GM18909 (cell line): ENCODE data around the gene KLRK1.
"Not testable (repeated sequence)": the region's sequence is repeated elsewhere in the genome, so short reads cannot be mapped to it uniquely, and the experiment has no call there.

Experiments used
- ATAC-seq: cut with Tn5 transposase; IDR thresholded peaks from one replicate; pipeline ENCODE4 v1.9.1; 2021; ENCODE audit warnings: mild to moderate bottlenecking; ENCODE audit not compliant: unreplicated experiment, poor library complexity

The KLRK1 gene

DNA sequence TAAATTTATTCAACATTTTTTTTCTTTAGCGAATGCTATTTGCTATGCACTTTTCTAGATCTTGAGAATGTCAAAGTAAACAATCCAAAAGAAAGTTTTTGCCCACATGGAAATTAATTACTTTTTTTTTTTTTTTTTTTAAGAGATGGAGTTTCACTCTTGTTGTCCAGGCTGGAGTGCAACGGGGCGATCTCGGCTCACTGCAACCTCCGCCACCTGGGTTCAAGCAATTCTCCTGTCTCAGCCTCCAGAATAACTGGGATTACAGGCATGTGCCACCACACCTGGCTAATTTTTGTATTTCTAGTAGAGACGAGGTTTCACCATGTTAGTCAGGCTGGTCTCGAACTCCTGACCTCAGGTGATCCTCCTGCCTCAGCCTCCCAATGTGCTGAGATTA, 1.1 kb upstream of the KLRK1 start:
- ATAC-seq = not testable (repeated sequence)

DNA sequence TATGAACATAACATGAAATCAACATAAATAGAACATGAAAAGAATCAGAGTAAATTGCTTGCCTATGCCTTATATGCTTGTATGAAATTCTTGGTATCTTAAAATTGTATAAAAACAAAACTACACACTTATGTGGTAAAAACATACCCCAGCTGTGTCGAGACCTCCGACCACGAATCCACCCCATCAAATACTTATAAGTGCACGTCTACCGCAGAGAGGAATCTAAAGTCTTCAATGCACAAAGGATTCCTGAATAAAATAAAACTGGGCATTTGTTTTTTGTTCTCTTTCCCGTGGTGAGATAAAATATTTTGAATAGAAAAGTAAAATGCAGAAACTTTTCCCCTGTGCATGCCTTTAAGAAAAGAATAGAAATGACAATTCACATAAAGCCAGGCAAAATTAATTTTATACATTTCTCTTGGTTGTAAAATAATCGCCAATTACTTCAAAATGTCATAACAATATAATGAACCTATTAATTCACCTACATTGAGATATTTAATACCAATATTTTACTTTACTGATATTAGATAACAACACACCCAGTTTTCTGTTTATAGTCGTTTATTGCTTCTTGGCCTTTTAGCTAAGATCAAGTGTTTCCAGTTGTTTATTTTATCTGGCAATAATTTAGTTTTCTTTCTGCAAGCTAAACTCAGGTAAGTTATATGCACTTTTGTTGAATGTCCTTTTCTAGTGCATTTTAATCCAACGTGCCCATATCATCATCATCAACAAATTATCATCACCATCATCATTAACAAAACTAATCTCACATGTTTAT, 1.0 kb downstream of the KLRK1 start:
- no peak for ATAC-seq

DNA sequence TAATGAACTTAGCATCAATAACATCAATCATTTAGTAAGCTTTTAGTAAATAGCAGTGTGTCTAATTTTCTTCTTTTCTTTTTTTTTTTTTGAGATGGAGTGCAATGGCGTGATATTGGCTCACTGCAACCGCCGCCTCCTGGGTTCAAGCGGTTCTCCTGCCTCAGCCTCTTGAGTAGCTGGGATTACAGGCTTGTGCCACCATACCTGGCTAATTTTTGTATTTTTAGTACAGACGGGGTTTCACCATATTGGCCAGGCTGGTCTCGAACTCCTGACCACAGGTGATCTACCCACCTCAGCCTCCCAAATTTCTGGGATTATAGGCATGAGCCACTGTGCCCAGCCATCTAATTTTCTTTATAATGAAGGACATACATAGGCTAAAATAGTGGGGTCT, 2.3 kb downstream of the KLRK1 start:
- not testable (repeated sequence) for ATAC-seq

DNA sequence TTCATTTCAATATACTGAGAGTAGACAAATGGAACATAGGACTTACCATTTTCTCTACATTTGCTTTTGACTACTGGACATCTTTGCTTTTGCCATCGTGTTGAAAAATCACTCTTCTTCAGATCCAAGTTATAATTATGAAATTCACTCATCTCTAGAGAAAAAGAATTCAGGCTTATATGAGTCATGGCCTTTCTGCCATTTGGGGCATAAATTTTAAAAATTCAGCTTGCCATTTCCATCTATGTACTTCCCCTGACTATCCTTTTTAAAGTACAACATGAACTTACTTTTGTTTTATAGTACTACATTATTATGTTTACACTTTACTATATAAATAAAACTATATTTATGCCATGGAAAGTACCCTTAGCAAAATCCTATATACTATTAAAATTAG, 3.0 kb downstream of the KLRK1 start:
- ATAC-seq = no peak

DNA sequence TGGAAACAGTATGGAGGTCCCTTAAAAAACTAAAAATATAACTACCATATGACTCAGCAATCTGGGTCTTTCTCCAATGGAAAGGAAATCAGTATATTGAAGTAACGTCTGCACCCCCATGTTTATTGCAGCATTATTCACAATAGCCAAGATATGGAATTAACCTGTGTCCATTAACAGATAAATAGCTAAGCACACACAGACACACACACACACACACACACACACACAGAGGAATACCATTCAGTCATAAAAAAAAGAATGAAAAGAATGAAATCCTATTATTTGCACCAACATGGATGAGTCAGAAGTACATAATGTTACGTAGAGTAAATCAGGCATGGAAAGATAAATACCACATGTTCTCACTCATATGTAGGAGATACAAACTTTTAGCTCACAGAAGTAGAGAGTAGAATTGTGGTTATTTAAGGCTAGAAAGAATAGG, 4.7 kb downstream of the KLRK1 start:
- no peak for ATAC-seq

DNA sequence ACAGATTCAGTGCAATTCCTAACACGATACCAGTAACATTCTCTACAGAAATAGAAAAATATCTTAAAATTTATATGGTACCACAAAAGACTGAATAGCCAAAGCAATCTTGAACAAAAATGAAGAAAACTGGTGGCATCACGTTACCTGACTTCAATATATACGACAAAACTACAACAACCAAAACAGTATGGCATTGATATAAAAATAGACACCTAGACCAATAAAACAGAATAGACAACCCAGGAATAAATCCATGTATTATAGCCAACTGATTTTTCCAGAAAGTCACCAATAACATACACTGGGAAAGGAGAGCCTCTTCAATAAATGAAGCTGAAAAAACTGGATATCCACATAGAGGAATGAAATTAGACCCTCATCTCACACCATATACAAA, 5.7 kb downstream of the KLRK1 start:
- no peak for ATAC-seq

DNA sequence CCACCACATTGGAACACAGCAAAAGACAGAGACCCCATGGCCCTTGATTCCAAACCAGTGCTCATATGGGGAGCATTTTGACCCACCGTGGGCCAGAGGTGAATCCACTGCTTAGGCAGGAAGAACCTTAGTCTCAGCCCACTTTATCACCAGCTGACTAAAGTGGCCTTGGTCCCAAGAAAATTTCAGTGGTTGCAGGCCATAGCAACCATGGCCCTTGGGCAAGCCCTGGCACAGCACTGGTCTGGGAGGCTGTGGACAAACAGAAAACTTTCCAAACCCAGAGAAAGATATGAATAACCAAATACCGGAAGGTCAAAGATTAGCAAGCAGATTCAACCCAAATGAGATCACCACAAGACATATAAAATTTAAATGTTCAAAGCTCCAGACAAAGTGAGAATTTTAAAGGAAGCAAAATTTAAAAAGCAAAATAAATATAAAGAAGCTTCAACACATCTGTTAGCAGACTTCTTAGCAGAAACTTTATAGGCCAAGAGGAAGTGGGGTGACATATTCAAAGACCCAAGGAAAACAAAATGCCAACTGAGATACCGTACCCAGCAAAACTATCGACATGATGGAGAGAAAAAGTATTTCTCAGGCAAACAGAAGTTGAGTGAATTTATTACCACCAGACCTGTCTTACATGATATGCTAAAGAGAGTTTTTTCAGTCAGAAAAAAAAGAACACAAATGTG, 7.8 kb downstream of the KLRK1 start:
- ATAC-seq = no peak

DNA sequence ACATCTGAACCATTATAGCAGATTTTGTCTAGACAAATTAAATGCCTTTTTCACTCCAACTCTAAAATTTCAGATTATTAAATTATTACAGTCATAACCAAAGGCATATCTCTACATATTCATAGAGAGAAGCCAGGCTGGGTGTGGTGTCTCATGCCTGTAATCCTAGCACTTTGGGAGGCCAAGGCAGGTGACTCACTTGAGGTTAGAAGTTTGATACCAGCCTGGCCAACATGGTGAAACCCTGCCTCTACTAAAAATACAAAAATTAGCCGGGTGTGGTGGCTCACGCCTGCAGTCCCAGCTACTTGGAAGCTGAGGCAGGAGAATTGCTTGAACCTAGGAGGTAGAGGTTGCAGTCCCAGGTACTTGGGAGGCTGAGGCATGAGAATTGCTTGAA, 11.1 kb downstream of the KLRK1 start:
- not testable (repeated sequence) for ATAC-seq

DNA sequence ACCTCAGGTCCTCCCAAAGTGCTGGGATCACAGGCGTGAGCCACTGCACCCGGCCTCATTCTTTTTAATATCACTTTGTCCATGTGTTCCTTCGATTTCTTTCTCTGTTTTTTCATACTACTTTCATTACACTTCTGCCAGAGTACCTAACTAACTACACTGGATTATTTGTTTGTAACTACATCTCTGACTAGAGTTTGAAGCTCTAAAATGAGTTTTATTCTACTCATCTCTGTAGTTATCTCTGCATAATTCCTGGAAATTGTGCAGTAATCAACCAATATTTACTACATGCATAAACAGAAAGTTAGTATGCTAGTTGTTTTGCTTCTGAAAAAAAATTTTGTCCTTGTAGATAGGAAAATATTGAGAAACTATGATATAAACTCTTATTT, 15.2 kb downstream of the KLRK1 start:
- no peak for ATAC-seq

DNA sequence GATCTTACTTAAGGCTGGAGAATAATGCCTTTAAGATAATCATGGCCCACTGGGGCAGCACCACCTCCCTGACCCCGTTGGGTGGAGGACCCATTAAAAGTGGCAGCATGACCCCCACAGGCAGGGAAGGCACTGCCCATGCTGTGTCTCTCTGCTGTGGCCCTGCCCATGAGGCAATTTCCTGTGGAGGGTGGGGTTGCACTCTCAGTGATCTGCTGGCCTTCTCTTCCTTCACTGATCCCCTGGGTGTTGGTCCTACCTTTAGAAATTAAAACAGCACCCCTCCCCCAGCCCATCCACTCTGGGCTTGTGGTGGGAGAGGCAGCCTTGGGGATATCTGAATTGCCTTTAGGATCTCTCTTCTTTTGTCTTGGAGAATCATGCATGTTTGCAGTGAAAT, 17.3 kb downstream of the KLRK1 start:
- ATAC-seq = no peak

DNA sequence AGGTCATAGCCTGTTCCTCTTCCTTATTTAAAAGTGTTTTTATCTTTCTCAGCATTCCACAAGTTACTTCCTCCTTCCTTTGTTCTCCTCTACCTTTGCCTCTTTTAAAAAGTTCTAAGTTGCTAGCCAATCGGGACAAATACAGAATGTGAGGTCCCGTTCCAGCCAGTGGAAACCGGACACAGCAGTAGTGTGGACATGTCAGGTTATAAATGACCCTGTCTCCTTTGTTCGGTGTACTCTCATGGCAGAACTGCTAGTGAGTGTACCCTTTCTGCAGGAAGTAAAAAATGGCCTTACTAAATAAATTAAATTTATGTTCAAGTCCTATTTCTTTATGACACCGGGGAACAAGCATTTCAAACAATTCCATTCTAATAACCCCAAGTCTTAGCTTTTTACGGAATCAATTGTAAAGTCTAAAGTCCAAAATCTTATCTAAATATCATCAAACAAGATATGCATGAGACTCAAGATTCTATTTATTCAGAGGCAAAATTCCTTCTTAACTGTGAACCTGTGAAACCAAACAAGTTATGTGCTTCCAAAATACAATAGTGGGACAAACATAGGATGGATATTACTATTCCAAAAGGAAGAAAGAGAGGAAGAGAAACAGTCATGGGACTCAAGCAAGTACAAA, 17.8 kb downstream of the KLRK1 start:
- not testable (repeated sequence) for ATAC-seq

DNA sequence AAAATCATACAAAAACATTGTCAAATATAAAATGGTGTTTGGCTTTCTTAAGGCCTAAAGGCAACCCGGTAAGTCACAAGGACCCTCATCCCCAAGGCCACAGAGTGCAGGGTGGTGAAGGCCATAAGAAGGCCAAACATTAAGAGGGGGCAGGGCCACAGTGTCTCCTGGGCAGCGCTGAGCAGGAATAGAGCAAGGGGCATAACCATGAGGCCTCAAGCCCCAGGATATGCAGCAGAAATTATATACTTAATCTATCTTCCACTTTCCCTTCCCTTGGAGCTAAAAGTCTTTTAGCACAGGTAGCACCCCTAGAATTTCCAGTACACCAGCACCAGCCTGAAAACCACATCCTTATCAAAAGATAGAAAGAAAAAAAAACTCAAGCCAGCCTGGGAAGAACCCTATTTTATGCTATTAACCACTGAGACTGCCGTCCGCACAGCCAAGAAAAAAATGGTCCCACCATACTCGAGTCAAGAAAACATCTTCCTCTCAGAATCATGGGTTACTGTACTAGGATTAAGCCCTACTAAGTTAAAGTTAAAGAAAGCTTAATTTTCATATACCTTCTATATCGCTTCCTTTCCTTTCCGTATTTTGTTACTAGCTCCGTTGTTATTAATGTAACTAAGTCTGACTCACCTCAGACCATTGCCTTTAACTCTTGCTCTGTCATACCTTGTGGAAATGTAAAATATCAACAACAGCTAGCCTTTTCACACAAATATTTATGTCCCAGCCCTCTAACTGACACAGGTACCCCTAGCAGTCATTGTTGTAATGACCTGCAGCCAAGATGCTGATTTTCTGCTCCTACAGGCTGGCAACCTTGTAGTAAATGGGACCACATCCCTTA, 20.1 kb downstream of the KLRK1 start:
- ATAC-seq = no peak

DNA sequence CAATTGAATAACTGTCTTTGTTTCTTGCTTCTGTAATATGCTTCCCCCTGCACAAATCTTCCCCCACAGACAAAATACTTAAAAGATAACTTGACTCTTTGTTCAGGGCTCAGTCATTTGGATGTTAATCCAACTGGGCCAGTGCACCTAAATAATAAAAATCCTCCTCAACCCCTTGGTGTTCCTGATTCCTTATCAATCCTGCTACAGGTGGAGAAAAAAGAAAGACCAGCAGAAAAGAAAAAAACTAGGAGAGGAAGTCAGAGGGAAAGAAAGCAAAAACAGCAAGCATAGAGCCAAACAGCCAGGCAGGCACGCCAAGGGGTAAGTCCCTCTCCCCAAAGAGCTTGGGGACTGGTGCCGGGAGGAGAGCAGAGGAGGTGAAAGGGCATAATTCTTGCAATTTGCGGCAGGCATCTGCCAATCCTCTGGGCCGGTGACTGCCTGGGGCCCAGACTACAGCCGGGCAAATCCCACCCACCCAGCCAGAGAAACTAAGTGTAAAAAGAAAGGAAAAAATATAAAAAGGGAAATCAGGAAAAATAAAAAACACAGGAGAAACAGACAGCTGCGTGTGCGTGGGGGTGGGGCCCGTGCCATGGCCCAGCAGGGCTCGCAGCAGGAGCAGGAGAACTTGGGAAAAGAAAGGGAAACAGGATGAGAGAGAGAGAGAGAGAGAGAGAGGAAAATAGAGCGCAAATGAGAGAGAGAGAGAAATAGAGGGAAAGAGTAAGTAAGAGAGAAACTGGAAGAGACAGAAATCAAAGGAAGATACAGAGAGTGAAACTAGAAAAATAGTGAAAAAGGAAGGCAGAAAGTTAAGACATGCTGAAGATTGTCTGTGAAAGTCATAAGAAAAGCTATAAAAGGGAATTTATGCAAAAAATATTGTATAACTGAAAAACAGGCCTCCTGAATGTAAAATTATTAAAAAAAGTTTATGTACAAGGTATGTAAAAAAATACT, 21.4 kb downstream of the KLRK1 start:
- no peak for ATAC-seq

DNA sequence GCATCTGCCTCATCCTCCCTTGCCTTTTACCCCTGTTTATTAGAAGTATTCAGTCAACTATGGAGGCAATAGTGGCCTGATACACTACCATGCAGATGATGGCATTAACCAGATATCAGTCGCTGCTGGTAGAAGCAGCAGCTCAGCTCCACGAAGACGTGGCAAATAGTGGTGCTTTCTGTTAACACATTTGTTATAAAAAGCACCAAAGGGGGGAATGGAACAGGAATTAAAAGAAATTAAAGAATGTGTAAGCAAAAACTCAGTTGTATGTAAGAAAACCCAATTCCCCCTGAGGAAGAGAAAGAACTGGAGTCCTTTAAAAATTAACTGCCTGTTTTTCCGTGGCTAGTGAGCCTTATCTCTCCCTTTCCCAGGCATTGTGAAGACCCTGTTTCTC, 22.1 kb downstream of the KLRK1 start:
- ATAC-seq = not testable (repeated sequence)

DNA sequence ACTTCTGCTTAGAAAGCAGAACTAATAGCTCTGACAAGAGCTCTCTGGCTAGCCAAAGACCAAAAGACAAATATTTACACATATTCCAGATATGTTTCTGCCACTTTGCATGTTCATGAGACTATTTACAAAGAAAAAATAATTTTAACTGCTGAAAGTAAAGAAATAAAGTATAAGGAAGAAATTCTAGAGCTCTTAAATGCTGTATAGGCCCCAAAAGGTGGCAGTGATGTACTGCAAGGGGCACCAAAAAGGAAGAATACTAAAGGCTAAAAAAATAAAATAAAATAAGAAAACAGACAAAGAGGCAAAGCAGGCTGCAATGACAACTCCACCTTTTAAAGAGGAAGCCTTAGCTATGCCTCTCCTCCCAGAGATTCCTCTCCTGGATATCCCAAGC, 23.0 kb downstream of the KLRK1 start:
- no peak for ATAC-seq

DNA sequence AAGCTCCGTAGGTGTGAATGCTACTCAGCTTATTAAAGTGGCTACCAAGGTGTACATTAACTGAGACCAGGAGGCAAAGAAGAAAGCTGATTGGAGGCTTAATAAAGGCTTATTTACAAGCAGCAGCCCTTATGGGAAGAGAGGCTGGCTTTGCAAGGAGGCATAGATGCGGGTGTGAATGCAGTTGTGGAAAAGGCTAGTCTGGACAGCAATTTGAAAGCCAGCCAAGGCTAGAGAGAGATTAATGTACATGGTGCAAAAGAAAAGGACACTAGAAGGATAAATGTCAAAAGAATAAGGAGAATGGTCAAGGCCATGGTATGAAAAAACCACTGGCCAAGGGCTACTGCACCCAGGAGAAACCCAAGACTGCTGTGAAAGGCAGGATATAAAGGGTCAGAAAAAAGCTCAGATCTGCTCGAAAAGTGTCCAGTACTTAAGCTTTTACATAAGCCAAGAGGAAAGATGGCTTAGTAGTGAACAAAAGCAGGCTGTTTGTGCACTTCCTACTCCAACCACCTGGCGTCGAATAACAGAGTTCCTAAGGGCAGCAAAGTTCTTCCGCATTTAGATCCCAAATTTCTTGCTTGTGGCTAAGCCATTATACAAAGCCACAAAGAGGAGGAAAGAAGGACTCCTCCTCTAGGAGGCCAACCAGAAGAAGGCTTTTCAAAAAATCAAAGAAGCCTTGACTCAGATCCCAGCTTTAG, 24.0 kb downstream of the KLRK1 start:
- no peak for ATAC-seq

DNA sequence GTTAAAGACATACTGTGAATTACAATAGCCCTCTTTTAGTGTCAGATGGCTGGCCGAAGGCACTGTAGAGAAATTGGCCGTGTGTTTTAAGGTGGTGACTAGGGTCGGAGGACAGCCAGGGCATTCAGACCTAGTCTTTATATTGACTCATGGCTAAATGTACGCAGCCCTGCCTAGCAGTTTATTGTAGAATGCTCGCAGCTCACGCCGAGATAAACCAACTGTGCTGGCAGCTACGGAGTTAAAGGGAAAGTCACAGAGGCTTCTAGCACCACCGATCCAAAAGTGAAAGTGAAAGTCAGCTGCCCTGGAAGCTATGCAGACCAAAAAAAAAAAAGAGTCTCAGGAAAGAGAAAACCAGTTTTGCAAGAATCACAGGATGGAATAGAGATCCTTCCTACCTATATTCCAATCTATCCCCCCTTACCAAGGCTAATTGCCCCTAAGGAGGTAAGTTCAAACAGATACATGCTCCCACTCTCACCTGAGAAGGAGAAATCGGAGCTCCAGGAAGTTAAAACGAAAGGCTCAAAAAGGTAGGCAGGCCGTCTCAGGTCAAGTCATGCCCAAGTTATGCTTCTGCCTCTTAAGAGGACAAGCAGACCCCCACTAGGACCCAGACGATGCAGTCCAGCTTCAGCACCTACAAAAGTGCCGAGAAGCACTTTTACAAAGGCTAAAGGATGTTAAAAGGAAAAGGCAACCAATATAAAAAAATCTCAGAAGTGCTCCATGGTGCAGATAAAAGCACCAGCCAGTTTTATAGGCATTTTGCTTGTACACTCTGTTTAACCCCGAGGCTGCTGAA, 24.8 kb downstream of the KLRK1 start:
- peak; percentile 63 for ATAC-seq
